B cell (primary cell): ENCODE measurements around the gene NTN1. TPM values are rescaled to one million over a fixed set of nuclear protein-coding genes. Genes with fewer than 3 reads are reported as not detected.

Experiments used
- ATAC-seq: fragments of 200-7000 bp; cut with Tn5 transposase; one replicate; pipeline ENCODE4 v1.10.0; 2021; ENCODE audit warnings: low read depth, mild to moderate bottlenecking, moderate number of reproducible peaks, moderate library complexity
- CTCF ChIA-PET: fragments of 350-600 bp; sonication (Branson Sonifier 250); formaldehyde crosslinking; loops from one replicate; lab custom pipeline; 2021; ENCODE audit warnings: antibody characterized with exemption, inconsistent platforms; lab: Charles Lee
- POLR2A ChIA-PET: fragments of 350-600 bp; sonication (Branson Sonifier 250); formaldehyde crosslinking; loops from one replicate; lab custom pipeline; 2021; ENCODE audit warnings: antibody characterized with exemption; lab: Charles Lee
- DNase-seq: peaks from one replicate; pipeline ENCODE4 v3.0.0; 2013
- H2AFZ ChIP-seq: 2 replicates; pipeline ENCODE4 v1.6.1; 2012; ENCODE audit warnings: mild to moderate bottlenecking, low read depth, low read length; ENCODE audit not compliant: insufficient read depth, poor library complexity, severe bottlenecking
- H3K27ac ChIP-seq, 2 donors: 1 replicate in 1 of 2; 2 replicates in 1 of 2; pipeline ENCODE4 v1.5.1; 2012 to 2013; ENCODE audit warnings: low read length in 2 of 2, mild to moderate bottlenecking in 2 of 2, moderate library complexity in 1 of 2
- H3K27me3 ChIP-seq, 4 experiments: fragments of 200-600 bp in 1 of 4; sonication (generic) in 1 of 4; replicated peaks in 1 of 4; 1 replicate in 2 of 4; 2 replicates in 2 of 4; pipeline versions ENCODE4 v1.6.1 to v1.7.0; 2013 to 2016; ENCODE audit warnings: low read length in 3 of 4, mild to moderate bottlenecking in 2 of 4, mixed read lengths in 1 of 4, moderate library complexity in 1 of 4; ENCODE audit not compliant: insufficient read depth in 4 of 4, control insufficient read depth in 3 of 4; ENCODE audit errors: control extremely low read depth in 1 of 4
- H3K36me3 ChIP-seq, 2 experiments: replicated peaks in 1 of 2; 1 replicate in 1 of 2; 2 replicates in 1 of 2; pipeline versions ENCODE4 v1.6.1 to v1.7.1; 2013; ENCODE audit warnings: low read length in 1 of 2; ENCODE audit not compliant: insufficient read depth in 2 of 2, control insufficient read depth in 1 of 2; ENCODE audit errors: control extremely low read depth in 1 of 2, extremely low read depth in 1 of 2
- H3K4me1 ChIP-seq, 2 donors: fragments of 200-600 bp in 1 of 2; sonication (generic) in 1 of 2; 1 replicate in 1 of 2; 2 replicates in 1 of 2; pipeline versions ENCODE4 v1.5.1 to v1.6.1; 2013 to 2017; ENCODE audit warnings: low read length in 2 of 2; ENCODE audit not compliant: control insufficient read depth in 2 of 2, insufficient read depth in 2 of 2
- H3K4me2 ChIP-seq: replicated peaks from 2 replicates; pipeline ENCODE3; 2012; ENCODE audit warnings: mild to moderate bottlenecking, low read depth, low read length; ENCODE audit not compliant: poor library complexity, severe bottlenecking
- H3K4me3 ChIP-seq, 5 experiments: fragments of 200-600 bp in 1 of 5; sonication (generic) in 1 of 5; 1 replicate in 3 of 5; 2 replicates in 2 of 5; pipeline versions ENCODE4 v1.5.1 to v1.7.0; 2011 to 2016; ENCODE audit warnings: low read length in 4 of 5, mild to moderate bottlenecking in 4 of 5, low read depth in 2 of 5, control low read depth in 1 of 5, moderate library complexity in 1 of 5; ENCODE audit not compliant: insufficient read depth in 1 of 5; ENCODE audit errors: control extremely low read depth in 1 of 5, extremely low read depth in 1 of 5
- H3K79me2 ChIP-seq: fragments of 200-600 bp; sonication (generic); one replicate; pipeline ENCODE4 v1.6.0; 2016; ENCODE audit warnings: low read length; ENCODE audit not compliant: control insufficient read depth, insufficient read depth
- H3K9ac ChIP-seq: fragments of 200-600 bp; sonication (generic); 2 replicates; pipeline ENCODE4 v1.6.1; 2017; ENCODE audit warnings: mild to moderate bottlenecking, low read length, moderate library complexity
- H3K9me3 ChIP-seq, 3 donors: one replicate each; pipeline versions ENCODE4 v1.6.1 to v1.7.1; 2013; ENCODE audit warnings: low read length in 2 of 3; ENCODE audit not compliant: control insufficient read depth in 2 of 3, insufficient read depth in 1 of 3; ENCODE audit errors: control extremely low read depth in 1 of 3
- H4K20me1 ChIP-seq: 2 replicates; pipeline ENCODE4 v1.6.0; 2012; ENCODE audit warnings: mild to moderate bottlenecking, low read length; ENCODE audit not compliant: insufficient read depth, control insufficient read depth, poor library complexity, severe bottlenecking
- H3K27ac Mint-ChIP-seq: one replicate; pipeline ENCODE4 v1.8.0; 2021; ENCODE audit warnings: mixed read lengths
- H3K27me3 Mint-ChIP-seq: one replicate; pipeline ENCODE4 v1.8.0; 2021; ENCODE audit warnings: mixed read lengths
- H3K4me1 Mint-ChIP-seq: one replicate; pipeline ENCODE4 v1.8.0; 2021; ENCODE audit warnings: mixed read lengths
- H3K4me3 Mint-ChIP-seq: one replicate; pipeline ENCODE4 v1.8.0; 2021; ENCODE audit warnings: mixed read lengths
- H3K9me3 Mint-ChIP-seq: one replicate; pipeline ENCODE4 v1.8.0; 2022; ENCODE audit warnings: mixed read lengths; ENCODE audit not compliant: insufficient read depth
- EZH2 ChIP-seq: IDR thresholded peaks from 2 replicates; pipeline ENCODE4 v1.6.1; 2012; ENCODE audit warnings: borderline replicate concordance, low read depth, mild to moderate bottlenecking, moderate library complexity, low read length; ENCODE audit not compliant: insufficient read depth, poor library complexity, severe bottlenecking
- WGBS: methylation state at CpG from one replicate; pipeline ENCODE4 v1.1.5; 2013; ENCODE audit warnings: missing lambda C conversion rate; ENCODE audit not compliant: insufficient coverage; 5-methylcytosine and 5-hydroxymethylcytosine counted together
- intact Hi-C: fragments of 100-400 bp; cut with micrococcal nuclease; formaldehyde crosslinking; loops from one replicate; pipeline ENCODE4 v1.10.0; 2022
- polyA plus RNA-seq: library from polyadenylated mRNA; depleted of rRNA; stranded (reverse); fragments of >200 nt; gene quantifications from 2 replicates; pipeline ENCODE4 v1.2.3, GENCODE V29; 2012
- total RNA-seq, 2 donors: library from RNA; stranded (reverse); fragments of 120-200 nt in 1 of 2; gene quantifications; 1 replicate in 1 of 2; 2 replicates in 1 of 2; pipeline versions ENCODE4 v1.2.3 to v1.2.4, GENCODE V29; 2013 to 2022
- TF ChIP-seq, protein P1 (sequence below): fragments of 200-600 bp; IDR thresholded peaks from one replicate; pipeline ENCODE4 v1.8.0; 2022; ENCODE audit warnings: antibody characterized with exemption, mild to moderate bottlenecking

NTN1 gene
- total and polyA plus RNA-seq, 2 donors (not counting 1 experiment from before 2014, with no cell fraction given), result 0.10 to 0.25 TPM

DNA sequence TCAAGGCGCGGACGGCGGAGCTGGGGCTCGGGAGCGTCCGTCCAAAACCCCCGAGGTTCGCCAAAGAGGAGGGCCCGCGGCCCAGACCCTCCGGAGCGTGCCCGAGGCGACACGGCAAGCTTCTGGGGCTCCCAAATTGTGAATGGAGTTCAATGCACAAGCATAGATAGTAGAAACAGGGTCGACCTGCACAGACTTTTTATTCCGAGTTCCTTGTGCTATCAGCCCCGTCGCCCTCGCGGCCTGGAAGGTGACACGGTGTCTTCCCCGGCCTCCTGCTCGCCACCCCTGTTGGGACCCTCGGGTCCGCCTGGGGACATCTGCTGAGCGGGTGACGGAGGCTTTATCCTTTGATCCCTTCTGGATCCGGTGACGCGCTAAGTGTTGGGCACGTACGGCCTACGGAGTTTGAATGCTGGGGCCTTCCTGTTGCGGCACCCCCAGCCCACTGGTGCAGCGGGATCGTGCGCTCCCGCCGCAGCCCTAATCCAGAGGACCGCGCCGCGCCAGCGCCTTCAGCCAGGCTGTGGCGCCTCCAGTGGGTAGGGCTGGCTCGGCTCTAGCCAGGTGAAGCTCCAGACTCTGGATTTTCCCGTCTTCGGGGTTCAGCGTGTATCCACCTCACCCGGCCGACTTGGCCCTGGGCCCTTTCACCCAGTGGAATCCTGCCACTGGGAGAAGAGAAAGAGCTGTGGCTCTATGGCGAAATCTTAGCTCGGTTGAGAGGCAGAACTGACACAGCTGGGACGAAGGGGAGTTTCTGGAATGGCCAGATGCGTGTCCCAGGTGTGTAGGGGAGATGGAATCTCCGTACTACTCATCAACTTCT lies 17.0 kb upstream of the NTN1 start:
- TF ChIP-seq EZH2, result peak; percentile 73
- TF ChIP-seq, protein P1, sequence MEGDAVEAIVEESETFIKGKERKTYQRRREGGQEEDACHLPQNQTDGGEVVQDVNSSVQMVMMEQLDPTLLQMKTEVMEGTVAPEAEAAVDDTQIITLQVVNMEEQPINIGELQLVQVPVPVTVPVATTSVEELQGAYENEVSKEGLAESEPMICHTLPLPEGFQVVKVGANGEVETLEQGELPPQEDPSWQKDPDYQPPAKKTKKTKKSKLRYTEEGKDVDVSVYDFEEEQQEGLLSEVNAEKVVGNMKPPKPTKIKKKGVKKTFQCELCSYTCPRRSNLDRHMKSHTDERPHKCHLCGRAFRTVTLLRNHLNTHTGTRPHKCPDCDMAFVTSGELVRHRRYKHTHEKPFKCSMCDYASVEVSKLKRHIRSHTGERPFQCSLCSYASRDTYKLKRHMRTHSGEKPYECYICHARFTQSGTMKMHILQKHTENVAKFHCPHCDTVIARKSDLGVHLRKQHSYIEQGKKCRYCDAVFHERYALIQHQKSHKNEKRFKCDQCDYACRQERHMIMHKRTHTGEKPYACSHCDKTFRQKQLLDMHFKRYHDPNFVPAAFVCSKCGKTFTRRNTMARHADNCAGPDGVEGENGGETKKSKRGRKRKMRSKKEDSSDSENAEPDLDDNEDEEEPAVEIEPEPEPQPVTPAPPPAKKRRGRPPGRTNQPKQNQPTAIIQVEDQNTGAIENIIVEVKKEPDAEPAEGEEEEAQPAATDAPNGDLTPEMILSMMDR, result no peak
- peak overlapping the region in 3 of 5 experiments; percentile 32 to 47 (median 36) for H3K4me3 ChIP-seq
- peaks cover 29% of the 10 kb centered on the region for H3K4me1 Mint-ChIP-seq
- H3K4me3 Mint-ChIP-seq, result peak overlapping the region; percentile 64
- no peak overlapping the region for H3K27ac ChIP-seq
- ChIA-PET CTCF (interaction anchor here (0.7 to 2.7 kb wide), 4 partner anchors 15 to 1134 kb away, joined by 3 to 13 read pairs (median 4); no protein-coding TSS in a partner anchor), POLR2A (no interaction called here)
- peak overlapping the region; percentile 93 for H3K4me2 ChIP-seq
- ATAC-seq (no peak), DNase-seq (peak; percentile 50)
- intact Hi-C loops, result no loop called here
- H3K4me1 ChIP-seq, result peaks cover 32 to 34% of the 10 kb centered on the region in 2 donors
- H3K27me3 Mint-ChIP-seq, result peaks cover 57% of the 10 kb centered on the region
- no peaks in the 10 kb centered on the region for H4K20me1 ChIP-seq
- no peaks in the 10 kb centered on the region for H3K79me2 ChIP-seq
- H3K27me3 ChIP-seq, result peaks cover 0 to 60% (median 34%) of the 10 kb centered on the region in 4 experiments
- peaks cover 0 to 26% (median 0%) of the 10 kb centered on the region in 3 donors for H3K9me3 ChIP-seq
- no peaks in the 10 kb centered on the region for H3K36me3 ChIP-seq
- peak overlapping the region; percentile 50 for H3K9ac ChIP-seq
- peak overlapping the region; percentile 52 for H2AFZ ChIP-seq
- H3K27ac Mint-ChIP-seq, result no peak overlapping the region
- no peaks in the 10 kb centered on the region for H3K9me3 Mint-ChIP-seq
- WGBS, result 13% methylated on average over 57 of the region's 58 CpGs

DNA sequence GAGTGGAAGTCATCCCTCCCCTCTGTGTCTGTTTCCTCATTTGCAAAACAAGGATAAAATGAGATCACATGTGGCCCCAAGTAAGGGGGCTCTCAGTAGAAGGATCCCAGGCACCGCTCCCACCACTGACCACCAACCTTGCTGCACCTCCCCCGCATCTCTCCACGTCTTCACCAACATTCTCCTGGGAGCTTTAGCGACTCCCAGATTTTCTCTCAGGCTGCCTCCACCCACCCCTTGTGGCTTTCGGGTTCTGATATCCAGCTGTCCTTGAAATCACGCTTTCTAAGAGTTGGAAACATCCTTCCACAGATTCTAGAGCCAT lies 16.4 kb upstream of the NTN1 start:
- peaks cover 0 to 26% (median 0%) of the 10 kb centered on the region in 3 donors for H3K9me3 ChIP-seq
- H3K4me2 ChIP-seq, result no peak overlapping the region
- H3K36me3 ChIP-seq, result no peaks in the 10 kb centered on the region
- no peak overlapping the region for H3K27ac ChIP-seq
- no peak overlapping the region for H3K27ac Mint-ChIP-seq
- TF ChIP-seq, protein P1, result no peak
- TF ChIP-seq EZH2, result no peak
- H3K4me3 Mint-ChIP-seq, result peak overlapping the region; percentile 64
- intact Hi-C loops, result no loop called here
- no peak overlapping the region for H2AFZ ChIP-seq
- H3K27me3 ChIP-seq, result peaks cover 0 to 60% (median 38%) of the 10 kb centered on the region in 4 experiments
- ATAC-seq, result no peak
- no peaks in the 10 kb centered on the region for H3K9me3 Mint-ChIP-seq
- no peaks in the 10 kb centered on the region for H3K79me2 ChIP-seq
- H3K4me3 ChIP-seq, result no peak overlapping the region
- peaks cover 29% of the 10 kb centered on the region for H3K4me1 Mint-ChIP-seq
- H4K20me1 ChIP-seq, result no peaks in the 10 kb centered on the region
- no peak overlapping the region for H3K9ac ChIP-seq
- DNase-seq, result no peak
- 82% methylated on average over 3 of the region's 6 CpGs for WGBS
- CTCF ChIA-PET, result interaction anchor here (1.0 kb wide), 1 partner anchor 219 kb away, joined by 4 read pairs; no protein-coding TSS in a partner anchor
- peaks cover 61% of the 10 kb centered on the region for H3K27me3 Mint-ChIP-seq
- POLR2A ChIA-PET, result no interaction called here
- peaks cover 32 to 34% of the 10 kb centered on the region in 2 donors for H3K4me1 ChIP-seq
